ENCODE results near the gene GEMIN5.
"Not testable (repeated sequence)": the region's sequence is repeated elsewhere in the genome, so short reads cannot be mapped to it uniquely, and the experiment has no call there.

Gene GEMIN5

GRCh38 chr5:154944716-154945115, 6.7 kb upstream of the GEMIN5 start:
- no peak for DNase-seq (ENCODE audit: low read depth)

GRCh38 chr5:154943527-154943926, 5.5 kb upstream of the GEMIN5 start:
- DNase-seq (ENCODE audit: low read depth), result no peak

- peak; percentile 87 for DNase-seq (ENCODE audit: low read depth)
Observed at GRCh38 chr5:154940772-154941620, 3.0 kb upstream of the GEMIN5 start, which contains the start of gene MRPL22. MRPL22 (plus strand) TSS chr5:154941073; CDS start chr5:154941111, 38 bp downstream.

- no peak for DNase-seq (ENCODE audit: low read depth)
Observed at GRCh38 chr5:154940375-154940771, 2.4 kb upstream of the GEMIN5 start.

GRCh38 chr5:154939387-154939786, 1.4 kb upstream of the GEMIN5 start:
- DNase-seq (ENCODE audit: low read depth), result not testable (repeated sequence)

- no peak for DNase-seq (ENCODE audit: low read depth)
Observed at GRCh38 chr5:154937186-154937717, 759 bp downstream of the GEMIN5 start.

- no peak for DNase-seq (ENCODE audit: low read depth)
Observed at GRCh38 chr5:154934881-154935280, 3.1 kb downstream of the GEMIN5 start.

GRCh38 chr5:154933537-154933936, 4.5 kb downstream of the GEMIN5 start:
- no peak for DNase-seq (ENCODE audit: low read depth)

GRCh38 chr5:154923441-154924430, 14.3 kb downstream of the GEMIN5 start:
- no peak for DNase-seq (ENCODE audit: low read depth)

- DNase-seq (ENCODE audit: low read depth), result no peak
Observed at GRCh38 chr5:154917757-154918156, 20.3 kb downstream of the GEMIN5 start.

- no peak for DNase-seq (ENCODE audit: low read depth)
Observed at GRCh38 chr5:154916874-154917273, 21.1 kb downstream of the GEMIN5 start.

GRCh38 chr5:154905601-154906000, 32.4 kb downstream of the GEMIN5 start:
- not testable (repeated sequence) for DNase-seq (ENCODE audit: low read depth)

GRCh38 chr5:154901913-154902312, 36.1 kb downstream of the GEMIN5 start:
- DNase-seq (ENCODE audit: low read depth), result no peak

GRCh38 chr5:154901276-154901675, 36.7 kb downstream of the GEMIN5 start:
- DNase-seq (ENCODE audit: low read depth), result no peak

- DNase-seq (ENCODE audit: low read depth), result no peak
Observed at GRCh38 chr5:154900066-154900465, 37.9 kb downstream of the GEMIN5 start.

GRCh38 chr5:154899151-154899816, 38.7 kb downstream of the GEMIN5 start:
- no peak for DNase-seq (ENCODE audit: low read depth)

GRCh38 chr5:154898210-154898609, 39.8 kb downstream of the GEMIN5 start:
- DNase-seq (ENCODE audit: low read depth), result no peak

GRCh38 chr5:154896562-154897165, 41.3 kb downstream of the GEMIN5 start:
- DNase-seq (ENCODE audit: low read depth), result no peak

GRCh38 chr5:154895606-154896561, 42.1 kb downstream of the GEMIN5 start:
- no peak for DNase-seq (ENCODE audit: low read depth)

GRCh38 chr5:154893381-154893780, 44.6 kb downstream of the GEMIN5 start:
- no peak for DNase-seq (ENCODE audit: low read depth)
